Esophagus muscularis mucosa (tissue), 4 donors: ENCODE data around the gene GRIK1. TPM values are rescaled to one million over a fixed set of nuclear protein-coding genes. Genes with fewer than 3 reads are reported as not detected.

Experiments
- DNase-seq: peaks from one replicate; pipeline ENCODE4 v3.0.0-alpha.2; 2017; ENCODE audit errors: extremely low spot score
- H3K27ac ChIP-seq, 4 donors: fragments of 200-600 bp; sonication (generic); replicated peaks in 1 of 4; 1 replicate in 3 of 4; 2 replicates in 1 of 4; pipeline ENCODE4 v1.5.1; 2016 to 2019; ENCODE audit warnings: mild to moderate bottlenecking in 1 of 4
- H3K27me3 ChIP-seq, 4 donors: fragments of 200-600 bp; sonication (generic); one replicate each; pipeline versions ENCODE4 v1.5.1 to v1.6.0; 2016 to 2019
- H3K36me3 ChIP-seq, 4 donors: fragments of 200-600 bp; sonication (generic); one replicate each; pipeline ENCODE4 v1.5.1; 2016 to 2019
- H3K4me1 ChIP-seq, 4 donors: fragments of 200-600 bp; sonication (generic); one replicate each; pipeline ENCODE4 v1.5.1; 2016 to 2019
- H3K4me3 ChIP-seq, 4 donors: fragments of 200-600 bp; sonication (generic); 1 replicate in 2 of 4; 2 replicates in 2 of 4; pipeline ENCODE4 v1.5.1; 2016 to 2019; ENCODE audit warnings: mild to moderate bottlenecking in 4 of 4, moderate library complexity in 1 of 4
- H3K9me3 ChIP-seq, 4 donors: fragments of 200-600 bp; sonication (generic); 1 replicate in 3 of 4; 2 replicates in 1 of 4; pipeline ENCODE4 v1.5.1; 2016 to 2019
- EP300 ChIP-seq: sonication (generic); formaldehyde crosslinking; IDR thresholded peaks from one replicate; pipeline ENCODE4 v1.6.1; 2017; ENCODE audit warnings: antibody characterized with exemption
- POLR2A ChIP-seq: fragments of 450-650 bp; IDR thresholded peaks from one replicate; pipeline ENCODE4 v1.6.1; 2017; ENCODE audit warnings: antibody characterized with exemption, moderate library complexity, mild to moderate bottlenecking, low read depth
- POLR2AphosphoS5 ChIP-seq, 2 donors: sonication (generic); formaldehyde crosslinking; IDR thresholded peaks; one replicate each; pipeline ENCODE4 v1.6.1; 2017; ENCODE audit warnings: antibody characterized with exemption in 2 of 2
- WGBS: methylation state at CpG from one replicate; pipeline ENCODE4 v1.1.5; 2018; 5-methylcytosine and 5-hydroxymethylcytosine counted together
- intact Hi-C: fragments of 100-400 bp; cut with DNase I; formaldehyde crosslinking; loops from one replicate; pipeline ENCODE4 v1.15.1; 2023
- total RNA-seq, 4 donors: library from RNA; depleted of rRNA; stranded (reverse); fragments of >200 nt; gene quantifications; one replicate each; pipeline versions ENCODE4 v1.1.0 to v1.2.1, GENCODE V29; 2016
- TF ChIP-seq, protein P1 (sequence below), 3 experiments: fragments of 200-600 bp in 2 of 3; fragments of 450-650 bp in 1 of 3; sonication (generic) in 2 of 3; IDR thresholded peaks; one replicate each; pipeline ENCODE4 v1.5.1; 2017 to 2019; ENCODE audit warnings: antibody characterized with exemption in 3 of 3, mild to moderate bottlenecking in 2 of 3, moderate library complexity in 1 of 3

The GRIK1 gene
- total RNA-seq, 4 donors from 2014 or later = 0.19 to 0.40 (median 0.33) TPM; not detected in 1

DNA sequence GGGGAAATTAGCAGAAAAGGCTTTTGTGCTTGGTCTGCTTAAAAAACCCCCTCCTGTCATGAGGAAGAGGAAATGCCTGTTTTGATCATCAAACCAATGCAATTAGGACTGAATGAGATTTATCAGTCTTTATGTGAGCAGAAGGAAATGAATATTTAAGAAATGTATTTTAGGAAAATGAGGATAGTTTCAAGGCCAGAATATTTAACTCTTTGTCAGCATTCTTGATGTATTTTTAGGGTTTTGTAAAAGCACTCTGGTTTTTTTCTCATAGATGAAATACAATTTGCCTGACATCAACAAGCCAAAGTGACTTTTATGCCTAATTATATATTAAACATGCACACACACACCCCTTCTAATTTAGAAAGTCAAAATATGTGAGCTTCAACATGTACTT is 213.8 kb downstream of the GRIK1 start:
- H3K9me3 ChIP-seq = no peaks in the 10 kb centered on the region
- H3K27ac ChIP-seq = no peak overlapping the region
- no peaks in the 10 kb centered on the region for H3K27me3 ChIP-seq
- intact Hi-C loops = no loop called here
- no peak for TF ChIP-seq EP300
- TF ChIP-seq POLR2AphosphoS5 (IDR thresholded peaks at IDR 0.05) = no peak
- TF ChIP-seq, protein P1, sequence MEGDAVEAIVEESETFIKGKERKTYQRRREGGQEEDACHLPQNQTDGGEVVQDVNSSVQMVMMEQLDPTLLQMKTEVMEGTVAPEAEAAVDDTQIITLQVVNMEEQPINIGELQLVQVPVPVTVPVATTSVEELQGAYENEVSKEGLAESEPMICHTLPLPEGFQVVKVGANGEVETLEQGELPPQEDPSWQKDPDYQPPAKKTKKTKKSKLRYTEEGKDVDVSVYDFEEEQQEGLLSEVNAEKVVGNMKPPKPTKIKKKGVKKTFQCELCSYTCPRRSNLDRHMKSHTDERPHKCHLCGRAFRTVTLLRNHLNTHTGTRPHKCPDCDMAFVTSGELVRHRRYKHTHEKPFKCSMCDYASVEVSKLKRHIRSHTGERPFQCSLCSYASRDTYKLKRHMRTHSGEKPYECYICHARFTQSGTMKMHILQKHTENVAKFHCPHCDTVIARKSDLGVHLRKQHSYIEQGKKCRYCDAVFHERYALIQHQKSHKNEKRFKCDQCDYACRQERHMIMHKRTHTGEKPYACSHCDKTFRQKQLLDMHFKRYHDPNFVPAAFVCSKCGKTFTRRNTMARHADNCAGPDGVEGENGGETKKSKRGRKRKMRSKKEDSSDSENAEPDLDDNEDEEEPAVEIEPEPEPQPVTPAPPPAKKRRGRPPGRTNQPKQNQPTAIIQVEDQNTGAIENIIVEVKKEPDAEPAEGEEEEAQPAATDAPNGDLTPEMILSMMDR (IDR thresholded peaks at IDR 0.05) = no peak
- no peak for TF ChIP-seq POLR2A
- H3K36me3 ChIP-seq = no peaks in the 10 kb centered on the region
- DNase-seq = no peak
- no peak overlapping the region for H3K4me3 ChIP-seq
- no peaks in the 10 kb centered on the region for H3K4me1 ChIP-seq

GRCh38 chr21:29725025-29725736 is 214.6 kb downstream of the GRIK1 start:
- Histone ChIP-seq H3K4me1 (no peaks in the 10 kb centered on the region), H3K27me3 (no peaks in the 10 kb centered on the region), H3K27ac (no peak overlapping the region), H3K36me3 (no peaks in the 10 kb centered on the region), H3K4me3 (no peak overlapping the region), H3K9me3 (no peaks in the 10 kb centered on the region)
- TF ChIP-seq, protein P1 (IDR thresholded peaks at IDR 0.05) = no peak
- TF ChIP-seq POLR2A (no peak), POLR2AphosphoS5 (IDR thresholded peaks at IDR 0.05) (no peak), EP300 (no peak)
- 80% methylated on average over 9 of the region's 9 CpGs for WGBS
- intact Hi-C loops = no loop called here
- DNase-seq = no peak

- H3K4me3 ChIP-seq = no peak overlapping the region
- H3K27ac ChIP-seq = no peak overlapping the region
- H3K9me3 ChIP-seq = no peaks in the 10 kb centered on the region
- TF ChIP-seq, protein P1 (IDR thresholded peaks at IDR 0.05) = no peak
- no peak for TF ChIP-seq EP300
- intact Hi-C loops = no loop called here
- 96% methylated on average over 2 of the region's 2 CpGs for WGBS
- H3K27me3 ChIP-seq = no peaks in the 10 kb centered on the region
- H3K4me1 ChIP-seq = no peaks in the 10 kb centered on the region
- DNase-seq = no peak
- H3K36me3 ChIP-seq = no peaks in the 10 kb centered on the region
Observed at GRCh38 chr21:29721964-29722363, 217.8 kb downstream of the GRIK1 start.

DNA sequence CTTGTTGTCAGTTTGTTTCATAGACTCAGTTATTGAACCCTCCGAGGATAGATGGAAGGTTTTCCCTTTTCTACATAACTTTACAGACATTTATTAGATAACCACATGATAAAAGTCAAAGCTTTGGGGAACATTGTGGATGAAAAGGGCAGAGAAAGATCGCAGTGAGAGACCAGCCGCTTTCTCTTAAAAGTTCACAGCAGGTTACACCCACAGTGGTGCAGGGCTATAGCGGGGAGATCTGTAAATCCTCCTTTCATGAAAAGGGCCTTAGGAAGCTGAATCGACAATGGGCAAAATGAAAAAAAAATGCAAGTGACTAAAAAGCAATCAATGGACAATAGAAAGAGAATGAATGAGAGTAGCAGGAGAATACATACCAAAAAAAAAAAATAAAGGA is 218.6 kb downstream of the GRIK1 start:
- WGBS = 85% methylated on average over 5 of the region's 5 CpGs
- no peaks in the 10 kb centered on the region for H3K36me3 ChIP-seq
- H3K4me1 ChIP-seq = no peaks in the 10 kb centered on the region
- H3K4me3 ChIP-seq = no peak overlapping the region
- intact Hi-C loops = no loop called here
- no peaks in the 10 kb centered on the region for H3K9me3 ChIP-seq
- no peak for TF ChIP-seq EP300
- TF ChIP-seq, protein P1 (IDR thresholded peaks at IDR 0.05) = no peak
- TF ChIP-seq POLR2A = no peak
- TF ChIP-seq POLR2AphosphoS5 (IDR thresholded peaks at IDR 0.05) = no peak
- H3K27ac ChIP-seq = no peak overlapping the region
- H3K27me3 ChIP-seq = no peaks in the 10 kb centered on the region
- DNase-seq = no peak

DNA sequence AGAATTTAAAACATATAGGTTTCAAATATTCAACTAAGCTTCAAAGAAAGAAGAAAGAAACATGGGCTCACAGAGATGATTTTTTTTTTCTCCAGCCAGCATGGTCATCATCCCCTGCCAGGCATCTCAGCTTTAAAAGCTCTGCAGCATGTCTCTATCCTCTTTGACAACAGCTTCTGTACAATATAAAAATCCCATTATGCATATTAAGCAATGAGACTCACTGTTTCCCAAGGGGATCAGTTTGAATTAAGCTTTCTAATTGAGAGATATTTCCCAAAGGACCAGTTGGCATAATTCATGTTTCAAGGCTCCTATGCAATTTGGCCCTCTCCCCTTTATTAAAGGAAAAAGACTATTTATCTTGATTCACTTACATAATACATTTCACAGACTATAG is 220.3 kb downstream of the GRIK1 start:
- intact Hi-C loops = no loop called here
- no peaks in the 10 kb centered on the region for H3K4me1 ChIP-seq
- TF ChIP-seq, protein P1 (IDR thresholded peaks at IDR 0.05) = no peak
- TF ChIP-seq POLR2A (no peak), POLR2AphosphoS5 (IDR thresholded peaks at IDR 0.05) (no peak), EP300 (no peak)
- H3K27ac ChIP-seq = no peak overlapping the region
- H3K27me3 ChIP-seq = no peaks in the 10 kb centered on the region
- no peak for DNase-seq
- H3K36me3 ChIP-seq = no peaks in the 10 kb centered on the region
- no peaks in the 10 kb centered on the region for H3K9me3 ChIP-seq
- H3K4me3 ChIP-seq = no peak overlapping the region
